Caco-2 (cell line): ENCODE data around the gene RNU1-3. TPM values are rescaled to one million over a fixed set of nuclear protein-coding genes. Genes with fewer than 3 reads are reported as not detected.
"Not testable (repeated sequence)": the region's sequence is repeated elsewhere in the genome, so short reads cannot be mapped to it uniquely, and the experiment has no call there.

ENCODE experiments used
- BruUV-seq: library from RNA; stranded (reverse); fragments of 400-500 nt; replicated peaks from 2 replicates; lab custom pipeline; 2021; lab: Mats Ljungman, UMichigan
- CTCF ChIA-PET: fragments of 300-600 bp; sonication (Branson Sonifier 250); formaldehyde crosslinking; loops from one replicate; lab custom pipeline; 2022; ENCODE audit warnings: antibody characterized with exemption; lab: Charles Lee
- POLR2A ChIA-PET: fragments of 300-600 bp; sonication (Branson Sonifier 250); formaldehyde crosslinking; loops from one replicate; lab custom pipeline; 2022; ENCODE audit warnings: antibody characterized with exemption; lab: Charles Lee
- DNase-seq, 2 experiments: peaks; one replicate each; pipeline versions ENCODE4 v3.0.0 to v3.0.0-alpha.2; 2020 to 2022
- H3K27me3 ChIP-seq: replicated peaks from 2 replicates; pipeline ENCODE4 v1.6.0; 2011; ENCODE audit warnings: low read length; ENCODE audit not compliant: control insufficient read depth, insufficient read depth
- H3K36me3 ChIP-seq: 2 replicates; pipeline ENCODE4 v1.5.1; 2011; ENCODE audit warnings: low read length; ENCODE audit not compliant: control insufficient read depth, insufficient read depth
- H3K4me1 ChIP-seq: fragments of 250-450 bp; sonication (Bioruptor Pico); 2 replicates; pipeline ENCODE4 v1.5.1; 2020; ENCODE audit warnings: mild to moderate bottlenecking
- H3K4me3 ChIP-seq: 2 replicates; pipeline ENCODE4 v1.5.1; 2011; ENCODE audit warnings: low read depth, mild to moderate bottlenecking, control low read depth, low read length
- H3K9me3 ChIP-seq: fragments of 250-450 bp; sonication (Bioruptor Pico); 2 replicates; pipeline ENCODE4 v1.5.1; 2020; ENCODE audit warnings: mild to moderate bottlenecking, moderate library complexity
- H3K27ac Mint-ChIP-seq: one replicate; pipeline ENCODE4 v1.8.0; 2022; ENCODE audit warnings: mixed read lengths; ENCODE audit not compliant: unreplicated experiment
- H3K27me3 Mint-ChIP-seq: one replicate; pipeline ENCODE4 v1.8.0; 2022; ENCODE audit warnings: mixed read lengths; ENCODE audit not compliant: insufficient read depth, unreplicated experiment
- H3K36me3 Mint-ChIP-seq: one replicate; pipeline ENCODE4 v1.8.0; 2022; ENCODE audit warnings: mild to moderate bottlenecking, mixed read lengths; ENCODE audit not compliant: insufficient read depth, unreplicated experiment
- H3K4me1 Mint-ChIP-seq: one replicate; pipeline ENCODE4 v1.8.0; 2022; ENCODE audit warnings: low read depth, mixed read lengths; ENCODE audit not compliant: unreplicated experiment
- H3K4me3 Mint-ChIP-seq: one replicate; pipeline ENCODE4 v1.8.0; 2022; ENCODE audit warnings: mild to moderate bottlenecking, moderate library complexity, mixed read lengths; ENCODE audit not compliant: unreplicated experiment
- H3K9me3 Mint-ChIP-seq: one replicate; pipeline ENCODE4 v1.8.0; 2022; ENCODE audit warnings: mixed read lengths; ENCODE audit not compliant: unreplicated experiment
- intact Hi-C: fragments of 100-400 bp; cut with micrococcal nuclease; formaldehyde crosslinking; loops from one replicate; pipeline ENCODE4 v1.10.0; 2022; ENCODE audit not compliant: unreplicated experiment
- total RNA-seq: library from RNA; stranded (reverse); gene quantifications from 2 replicates; pipeline ENCODE4 v1.2.3, GENCODE V29; 2022
- TF ChIP-seq, protein P1 (sequence below), 2 experiments: fragments of 200-600 bp in 1 of 2; IDR thresholded peaks; 1 replicate in 1 of 2; 2 replicates in 1 of 2; pipeline versions ENCODE4 v1.5.1 to v1.8.0; 2011 to 2022; ENCODE audit warnings: antibody characterized with exemption in 1 of 2, control low read depth in 1 of 2, inconsistent platforms in 1 of 2, low read depth in 1 of 2, low read length in 1 of 2, mild to moderate bottlenecking in 1 of 2, moderate library complexity in 1 of 2; ENCODE audit not compliant: insufficient read depth in 1 of 2, severe bottlenecking in 1 of 2, unreplicated experiment in 1 of 2

The RNU1-3 gene
- total RNA-seq, 1 experiment from 2014 or later = 1,622 TPM

- H3K4me3 ChIP-seq, H3K9me3 ChIP-seq, H3K27me3 Mint-ChIP-seq, H3K4me1 ChIP-seq, H3K4me3 Mint-ChIP-seq, BruUV-seq, H3K4me1 Mint-ChIP-seq, H3K27ac Mint-ChIP-seq, intact Hi-C loops, H3K36me3 ChIP-seq, H3K27me3 ChIP-seq, POLR2A ChIA-PET, CTCF ChIA-PET, H3K9me3 Mint-ChIP-seq: not testable (repeated sequence)
- peaks cover 35% of the 10 kb centered on the region for H3K36me3 Mint-ChIP-seq
- peak in 1 of 2 experiments; percentile 12 for DNase-seq
Measured at GRCh38 chr1:16633540-16634282, 33.0 kb downstream of the RNU1-3 start.

- H3K27ac Mint-ChIP-seq, H3K9me3 ChIP-seq, H3K4me1 ChIP-seq, BruUV-seq, H3K27me3 Mint-ChIP-seq, POLR2A ChIA-PET, H3K9me3 Mint-ChIP-seq, H3K4me1 Mint-ChIP-seq, H3K4me3 Mint-ChIP-seq, H3K36me3 ChIP-seq, intact Hi-C loops, CTCF ChIA-PET, DNase-seq, H3K27me3 ChIP-seq, H3K4me3 ChIP-seq: not testable (repeated sequence)
- H3K36me3 Mint-ChIP-seq = peaks cover 40% of the 10 kb centered on the region
Measured at GRCh38 chr1:16632044-16632850, 34.5 kb downstream of the RNU1-3 start.

GRCh38 chr1:16631248-16632043 lies 35.3 kb downstream of the RNU1-3 start:
- Histone ChIP-seq H3K4me1 (no peaks in the 10 kb centered on the region), H3K36me3 (peaks cover 8% of the 10 kb centered on the region), H3K4me3 (no peak overlapping the region), H3K27me3 (no peaks in the 10 kb centered on the region), H3K9me3 (no peaks in the 10 kb centered on the region)
- Mint-ChIP-seq H3K36me3 (peaks cover 40% of the 10 kb centered on the region), H3K4me1 (no peaks in the 10 kb centered on the region), H3K27me3 (no peaks in the 10 kb centered on the region), H3K4me3 (no peak overlapping the region), H3K27ac (no peak overlapping the region), H3K9me3 (no peaks in the 10 kb centered on the region)
- POLR2A ChIA-PET = no interaction called here
- intact Hi-C loops = no loop called here
- TF ChIP-seq, protein P1, sequence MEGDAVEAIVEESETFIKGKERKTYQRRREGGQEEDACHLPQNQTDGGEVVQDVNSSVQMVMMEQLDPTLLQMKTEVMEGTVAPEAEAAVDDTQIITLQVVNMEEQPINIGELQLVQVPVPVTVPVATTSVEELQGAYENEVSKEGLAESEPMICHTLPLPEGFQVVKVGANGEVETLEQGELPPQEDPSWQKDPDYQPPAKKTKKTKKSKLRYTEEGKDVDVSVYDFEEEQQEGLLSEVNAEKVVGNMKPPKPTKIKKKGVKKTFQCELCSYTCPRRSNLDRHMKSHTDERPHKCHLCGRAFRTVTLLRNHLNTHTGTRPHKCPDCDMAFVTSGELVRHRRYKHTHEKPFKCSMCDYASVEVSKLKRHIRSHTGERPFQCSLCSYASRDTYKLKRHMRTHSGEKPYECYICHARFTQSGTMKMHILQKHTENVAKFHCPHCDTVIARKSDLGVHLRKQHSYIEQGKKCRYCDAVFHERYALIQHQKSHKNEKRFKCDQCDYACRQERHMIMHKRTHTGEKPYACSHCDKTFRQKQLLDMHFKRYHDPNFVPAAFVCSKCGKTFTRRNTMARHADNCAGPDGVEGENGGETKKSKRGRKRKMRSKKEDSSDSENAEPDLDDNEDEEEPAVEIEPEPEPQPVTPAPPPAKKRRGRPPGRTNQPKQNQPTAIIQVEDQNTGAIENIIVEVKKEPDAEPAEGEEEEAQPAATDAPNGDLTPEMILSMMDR (IDR thresholded peaks at IDR 0.05; ENCODE audit: insufficient read depth in 1 of 2, low read depth in 1 of 2, low read length in 1 of 2, severe bottlenecking in 1 of 2, unreplicated experiment in 1 of 2) = no peak
- peak in 1 of 2 experiments; percentile 37 for DNase-seq
- CTCF ChIA-PET = no interaction called here
- no TSS peak for BruUV-seq
